AG08396 (cell line): ENCODE results near the gene SBNO2.
A peak's percentile ranks its signal among the peaks of the same experiment; 100 is the strongest.
"Not testable (repeated sequence)": the region's sequence is repeated elsewhere in the genome, so short reads cannot be mapped to it uniquely, and the experiment has no call there.

Experiments used
- DNase-seq: peaks from one replicate; pipeline ENCODE4 v3.0.0; 2012; ENCODE audit warnings: low spot score, mixed read lengths

SBNO2 gene

DNA sequence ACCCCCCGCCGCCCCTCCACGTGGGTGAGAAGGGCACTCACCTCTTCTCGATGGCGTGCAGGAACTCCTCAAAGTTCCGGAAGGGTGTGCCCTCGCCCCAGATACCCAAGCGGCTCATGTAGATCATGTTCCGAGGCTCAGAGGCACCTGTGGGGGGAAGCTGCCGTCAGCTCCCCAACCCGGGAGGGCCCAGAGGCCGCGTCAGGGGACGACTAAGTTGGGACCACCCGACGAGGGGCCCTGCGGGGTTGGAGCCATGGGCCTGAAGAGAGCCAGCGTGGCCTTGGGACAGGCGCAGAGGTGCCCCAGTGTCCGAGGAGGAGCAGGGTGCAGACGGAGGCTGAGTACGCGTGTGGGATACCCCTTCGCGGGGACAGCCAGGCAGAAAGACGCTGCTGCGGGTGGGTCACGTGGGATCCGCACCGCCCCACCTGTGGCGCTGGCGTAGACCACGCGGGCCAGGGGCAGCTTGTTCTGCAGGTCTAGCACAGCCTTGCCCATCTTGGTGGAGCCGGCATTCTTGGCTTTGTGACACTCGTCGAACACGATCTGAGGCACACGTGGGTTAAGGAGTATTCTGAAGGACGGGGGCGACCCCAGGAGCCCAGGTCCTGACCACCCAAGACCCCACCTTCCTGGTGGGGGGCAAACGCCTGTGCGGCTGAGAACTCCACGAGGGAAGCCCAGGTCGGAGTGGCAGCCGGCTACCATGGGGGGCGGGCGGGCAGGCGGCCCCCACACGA, 54.4 kb downstream of the SBNO2 start:
- no peak for DNase-seq

DNA sequence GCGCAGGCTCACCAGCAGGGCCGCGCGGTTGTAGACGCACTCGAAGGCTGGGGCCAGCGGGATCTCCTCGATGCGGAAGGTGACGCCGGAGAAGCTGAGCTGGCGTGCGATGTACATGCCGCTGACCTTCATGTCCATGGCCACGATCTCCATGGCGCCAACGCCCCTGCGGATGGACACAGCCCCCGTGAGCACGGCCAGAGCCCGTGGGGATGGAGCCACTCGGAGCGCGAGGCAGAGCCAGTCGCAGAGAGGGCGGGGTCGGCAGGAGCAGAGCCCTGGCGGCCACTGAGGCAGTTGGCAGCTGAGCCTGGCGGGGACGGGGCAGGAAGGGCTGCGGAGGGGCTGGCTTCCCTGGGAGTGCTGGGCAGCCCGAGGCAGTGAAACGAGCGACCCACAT, 55.1 kb downstream of the SBNO2 start:
- DNase-seq, result no peak

DNA sequence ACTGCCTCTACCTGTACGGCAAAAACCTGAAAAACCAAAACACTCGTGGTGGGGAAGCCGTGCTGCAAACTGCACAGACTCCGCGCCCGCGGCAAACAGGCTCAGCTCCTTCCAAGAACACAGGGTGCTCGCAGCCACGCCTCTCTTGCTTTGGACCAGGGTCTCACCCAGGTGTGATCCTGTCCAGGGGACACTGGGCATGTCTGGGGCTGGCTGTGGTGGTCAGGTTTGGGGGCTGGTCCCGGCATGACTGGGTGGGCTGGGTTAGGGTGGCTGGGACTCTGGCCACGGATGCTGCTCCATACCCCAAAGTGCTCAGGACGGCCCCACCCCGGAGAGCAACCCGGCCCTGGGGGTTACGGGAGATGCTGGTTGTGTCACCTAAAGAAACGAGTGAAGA, 56.4 kb downstream of the SBNO2 start:
- no peak for DNase-seq

DNA sequence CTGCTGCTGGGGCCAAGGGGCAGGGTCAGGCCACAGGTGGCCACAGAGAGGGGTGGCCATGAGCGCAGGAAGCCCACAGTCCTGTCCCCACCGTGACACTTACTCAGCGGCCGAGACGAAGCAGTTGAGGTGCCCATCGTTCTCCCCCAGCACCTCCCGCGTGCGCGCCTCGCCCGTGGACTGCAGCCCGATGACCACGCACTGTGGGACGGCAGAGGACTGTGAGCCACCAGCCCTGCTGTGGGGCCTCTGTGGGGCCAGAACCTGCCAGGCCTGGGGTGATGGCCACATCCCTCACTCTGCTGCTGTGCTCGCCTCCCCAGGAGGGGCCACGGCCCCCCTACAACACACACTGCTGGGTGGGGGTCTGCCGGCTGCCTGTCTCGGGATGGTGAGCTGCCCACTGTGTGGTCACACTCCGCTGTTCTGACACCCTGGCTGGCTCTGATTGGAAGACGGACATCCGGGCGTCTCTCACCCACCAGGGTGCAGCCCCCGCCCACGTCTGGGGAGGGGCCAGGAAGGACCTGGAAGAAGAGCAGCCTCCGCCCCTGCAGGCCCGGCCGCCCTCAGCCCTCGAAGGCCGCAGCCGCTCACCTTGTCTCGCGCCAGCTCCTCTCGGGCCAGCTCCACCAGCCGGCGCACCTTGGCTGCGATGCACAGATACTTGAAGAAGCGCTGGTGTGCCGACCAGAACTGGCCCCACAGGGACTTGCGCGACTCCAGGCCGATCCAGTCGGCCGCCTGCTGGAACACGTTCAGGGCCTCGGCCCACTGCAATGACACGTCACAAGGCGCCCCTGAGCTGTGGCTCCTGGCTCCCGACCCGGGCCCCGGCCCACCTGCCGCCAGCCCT, 57.1 kb downstream of the SBNO2 start:
- DNase-seq, result no peak

DNA sequence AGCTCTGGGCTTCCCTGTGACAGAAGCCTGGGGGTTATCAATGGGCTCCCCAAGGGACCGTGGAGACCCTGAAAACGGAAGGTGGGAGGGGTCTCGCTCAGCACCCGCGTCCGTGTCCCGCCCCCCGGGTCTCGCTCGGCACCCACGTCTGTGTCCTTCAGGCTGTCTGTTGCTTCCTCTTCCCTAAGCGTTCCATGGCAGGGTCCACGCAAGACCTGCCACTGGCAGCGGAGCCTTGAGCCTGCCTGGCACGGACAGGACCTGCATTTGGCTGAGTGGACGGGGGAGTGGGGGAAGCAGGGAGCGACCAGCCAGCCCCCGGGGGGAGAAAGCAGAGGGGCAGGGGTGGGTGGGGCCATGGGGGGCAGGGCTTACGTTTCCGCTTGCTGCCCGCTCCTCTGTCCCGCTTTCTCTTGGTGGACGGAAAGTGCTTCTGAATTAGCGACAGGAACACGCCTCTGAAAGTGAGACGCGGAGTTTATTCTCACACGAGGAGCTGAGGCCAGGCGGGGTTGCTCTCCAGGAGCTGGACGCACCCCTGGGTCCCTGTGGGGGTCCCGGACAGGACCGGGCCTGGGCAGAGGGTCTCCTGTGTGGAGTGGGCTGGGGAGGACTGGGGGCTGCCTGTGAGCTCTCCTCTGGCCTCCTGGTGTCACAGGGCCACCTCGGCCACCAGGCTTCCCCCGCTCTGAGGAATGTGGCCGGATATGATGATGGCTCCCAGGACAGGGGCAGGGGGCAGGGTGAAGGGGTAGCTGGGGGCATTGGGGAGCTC, 58.2 kb downstream of the SBNO2 start:
- DNase-seq, result no peak

DNA sequence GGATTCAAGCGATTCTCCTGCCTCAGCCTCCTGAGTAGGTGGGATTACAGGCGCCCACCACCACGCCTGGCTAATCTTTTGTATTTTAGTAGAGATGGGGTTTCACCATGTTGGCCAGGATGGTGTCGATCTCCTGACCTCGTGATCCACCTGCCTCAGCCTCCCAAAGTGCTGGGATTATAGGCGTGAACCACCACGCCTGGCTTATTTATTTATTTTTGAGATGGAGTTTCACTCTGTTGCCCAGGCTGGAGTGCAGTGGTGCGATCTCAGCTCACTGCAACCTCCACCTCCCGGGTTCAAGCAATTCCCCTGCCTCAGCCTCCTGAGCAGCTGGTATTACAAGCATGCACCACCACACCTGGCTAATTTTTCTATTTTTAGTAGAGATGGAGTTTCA, 59.3 kb downstream of the SBNO2 start:
- DNase-seq, result not testable (repeated sequence)

DNA sequence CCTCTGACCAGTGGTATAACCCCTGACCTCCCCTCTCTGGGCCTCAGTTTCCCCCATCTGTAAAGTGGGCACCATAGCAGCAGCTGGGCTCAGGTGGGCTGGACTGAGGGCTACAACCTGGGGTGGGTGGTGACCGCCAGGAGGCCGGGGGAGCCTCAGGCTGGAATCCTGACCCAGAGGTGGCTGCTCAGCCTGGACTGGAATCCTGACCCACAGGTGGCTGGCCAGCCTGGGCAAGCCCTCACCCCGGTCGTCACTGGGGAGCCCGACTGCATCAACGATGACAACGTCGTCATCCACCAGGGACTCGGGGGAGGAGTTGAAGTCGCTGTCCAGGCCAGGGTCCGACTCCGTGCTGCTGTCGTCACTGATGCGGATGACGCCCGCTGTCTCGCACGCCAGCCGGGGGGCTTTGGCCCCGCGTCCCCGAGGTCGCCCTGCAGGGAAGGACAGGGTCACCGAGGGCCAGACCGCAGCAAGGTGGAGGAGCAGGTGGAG, 60.0 kb downstream of the SBNO2 start:
- DNase-seq, result no peak

DNA sequence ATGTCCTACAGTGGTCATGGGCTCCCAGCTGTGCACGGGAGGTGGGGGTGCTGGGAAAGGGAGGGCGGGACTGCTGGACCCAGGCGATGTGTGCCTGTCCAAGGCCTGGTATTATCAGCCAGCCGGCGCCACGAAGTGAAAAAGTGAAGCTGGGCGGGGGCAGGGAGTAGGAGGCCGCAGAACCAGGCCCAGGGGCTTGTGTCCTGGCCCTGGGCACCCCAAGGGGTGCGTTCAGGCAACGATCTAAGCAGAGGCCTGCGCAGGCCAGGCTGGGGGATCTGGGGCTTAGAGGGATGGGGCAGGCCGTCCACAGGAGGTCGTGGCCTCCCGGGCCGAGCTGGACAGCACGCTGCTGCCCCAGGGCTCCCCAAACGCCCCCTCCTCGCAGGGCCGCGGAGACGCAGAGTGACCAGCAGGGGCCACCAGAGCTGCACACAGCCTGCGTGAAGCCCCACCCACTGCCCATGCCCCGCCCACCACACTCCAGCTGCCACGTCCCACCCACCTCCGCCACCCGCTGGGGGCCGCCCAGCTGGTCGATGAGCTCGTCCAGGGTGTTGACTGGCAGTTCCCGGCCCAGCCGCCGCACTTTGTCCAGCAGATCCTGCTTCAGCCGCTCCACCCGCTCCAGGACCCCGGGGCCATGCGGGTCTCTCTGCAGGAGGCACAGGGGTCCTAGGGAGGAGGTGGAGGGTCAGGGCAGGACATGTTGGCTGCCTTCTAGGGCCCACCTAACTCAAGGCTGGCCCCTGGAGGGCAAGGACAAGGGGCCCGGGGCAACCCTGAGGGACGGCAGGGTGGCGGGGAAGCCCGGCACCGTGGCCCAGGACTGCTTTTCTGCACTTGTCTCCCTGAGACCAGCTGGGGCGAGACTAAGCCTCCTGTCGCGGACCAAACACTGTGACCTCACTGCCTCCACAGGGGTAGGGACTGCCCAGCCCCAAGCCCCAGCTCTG, 60.8 kb downstream of the SBNO2 start:
- peak; percentile 99 for DNase-seq

DNA sequence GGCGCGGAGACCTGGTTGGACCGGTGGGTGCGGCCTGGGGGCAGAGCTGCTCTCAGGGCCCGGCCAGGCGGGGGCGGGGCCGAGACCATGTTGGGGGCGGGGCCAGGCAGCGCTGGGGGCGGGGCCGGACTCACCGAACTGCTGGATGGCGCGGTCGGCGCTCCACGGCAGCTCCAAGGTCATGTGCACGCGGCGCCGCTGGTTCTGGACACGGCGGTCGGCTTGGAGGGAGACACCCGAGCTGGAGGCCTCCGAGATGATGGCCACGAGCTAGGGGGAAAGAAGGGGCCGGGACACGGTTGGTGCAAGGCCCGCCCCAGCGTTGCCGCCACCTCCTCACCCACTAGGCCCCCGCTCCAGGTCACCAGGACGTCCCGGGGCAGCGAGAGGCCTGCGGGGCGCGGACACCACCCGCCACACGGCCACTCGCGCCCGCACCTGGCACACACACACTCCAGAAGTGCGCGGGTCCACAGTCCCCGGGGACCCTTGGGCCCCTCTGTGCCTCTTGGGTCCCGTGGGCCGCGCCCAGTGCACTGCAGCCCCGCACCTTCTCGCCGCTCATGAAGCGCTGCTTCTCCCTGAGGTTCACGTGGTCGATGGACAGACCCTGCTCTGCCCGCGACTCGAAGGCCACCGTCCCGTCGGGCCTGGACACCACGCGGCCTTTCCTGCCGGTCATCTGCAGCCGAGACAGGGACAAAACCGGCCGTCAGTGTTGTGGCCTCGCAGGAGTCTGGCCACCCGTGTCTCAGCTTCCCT, 61.6 kb downstream of the SBNO2 start:
- DNase-seq, result no peak

DNA sequence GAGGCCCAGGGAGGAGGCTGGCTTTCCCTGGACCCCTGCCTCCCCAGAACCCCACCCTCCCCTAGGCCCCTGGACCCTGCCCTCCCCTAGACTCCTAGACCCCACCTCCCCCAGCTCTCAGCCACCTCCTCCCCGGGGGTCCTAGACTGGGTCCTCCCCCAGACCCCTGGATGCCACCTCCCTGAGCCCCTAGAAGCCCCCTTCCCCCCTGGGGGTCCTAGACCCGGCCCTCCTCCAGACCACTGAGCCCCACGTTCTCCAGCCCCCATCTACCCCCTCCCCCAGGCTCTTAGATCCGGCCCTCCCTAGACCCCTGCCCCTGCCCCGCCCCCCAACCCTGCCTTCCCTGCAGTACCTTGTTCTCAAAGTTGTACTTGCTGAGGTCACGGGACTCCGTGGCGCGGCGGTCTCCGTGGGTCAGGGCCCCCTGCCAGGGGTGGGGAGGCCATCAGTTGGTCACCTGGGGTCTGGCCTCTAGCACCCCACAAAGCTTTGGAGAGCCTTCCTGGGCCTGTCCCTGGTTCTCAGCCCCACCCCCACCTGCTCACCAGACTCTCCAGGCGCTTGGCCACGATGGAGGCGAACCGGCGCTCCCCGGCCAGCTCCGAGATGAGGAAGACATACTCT, 62.3 kb downstream of the SBNO2 start:
- no peak for DNase-seq

DNA sequence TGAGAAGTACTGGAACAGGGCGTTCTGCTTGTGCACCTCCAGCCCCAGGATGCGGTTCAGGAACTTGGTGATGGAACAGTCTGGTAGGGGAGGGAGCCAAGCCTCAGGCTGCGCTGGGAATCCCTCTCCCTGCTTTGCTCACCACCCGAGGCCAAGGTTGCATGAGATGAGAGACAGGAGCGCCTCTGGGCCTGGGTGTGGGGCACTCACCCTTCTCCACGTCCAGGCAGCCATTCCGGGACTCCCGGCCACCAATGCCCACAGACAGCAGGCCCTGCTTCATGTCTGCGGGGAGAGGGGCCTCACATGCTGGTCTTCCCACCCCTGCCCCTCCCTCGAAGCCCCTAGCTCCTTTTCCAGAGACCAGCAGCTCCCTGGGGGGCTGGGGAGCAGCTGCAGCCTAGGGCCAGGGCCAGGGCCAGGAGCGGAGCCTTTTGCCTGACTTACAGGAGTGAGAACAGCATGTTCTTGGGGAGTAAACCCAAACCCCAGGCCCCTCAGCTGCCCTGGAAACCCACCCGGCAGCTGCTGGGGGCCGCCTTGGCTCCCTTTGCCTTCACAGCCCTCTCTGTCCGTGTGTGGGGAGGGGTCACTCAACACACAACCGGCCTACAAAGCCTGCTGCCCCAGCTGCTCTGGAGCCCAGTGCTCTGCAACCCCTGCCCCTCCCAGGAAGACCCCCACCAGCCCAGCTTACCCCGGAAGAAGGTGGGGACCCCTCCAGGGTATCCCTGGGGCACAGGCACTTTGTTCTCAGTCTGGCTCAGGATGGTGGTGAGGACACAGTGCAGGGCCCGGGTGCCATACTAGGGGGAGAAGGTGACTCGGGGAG, 63.0 kb downstream of the SBNO2 start:
- no peak for DNase-seq

DNA sequence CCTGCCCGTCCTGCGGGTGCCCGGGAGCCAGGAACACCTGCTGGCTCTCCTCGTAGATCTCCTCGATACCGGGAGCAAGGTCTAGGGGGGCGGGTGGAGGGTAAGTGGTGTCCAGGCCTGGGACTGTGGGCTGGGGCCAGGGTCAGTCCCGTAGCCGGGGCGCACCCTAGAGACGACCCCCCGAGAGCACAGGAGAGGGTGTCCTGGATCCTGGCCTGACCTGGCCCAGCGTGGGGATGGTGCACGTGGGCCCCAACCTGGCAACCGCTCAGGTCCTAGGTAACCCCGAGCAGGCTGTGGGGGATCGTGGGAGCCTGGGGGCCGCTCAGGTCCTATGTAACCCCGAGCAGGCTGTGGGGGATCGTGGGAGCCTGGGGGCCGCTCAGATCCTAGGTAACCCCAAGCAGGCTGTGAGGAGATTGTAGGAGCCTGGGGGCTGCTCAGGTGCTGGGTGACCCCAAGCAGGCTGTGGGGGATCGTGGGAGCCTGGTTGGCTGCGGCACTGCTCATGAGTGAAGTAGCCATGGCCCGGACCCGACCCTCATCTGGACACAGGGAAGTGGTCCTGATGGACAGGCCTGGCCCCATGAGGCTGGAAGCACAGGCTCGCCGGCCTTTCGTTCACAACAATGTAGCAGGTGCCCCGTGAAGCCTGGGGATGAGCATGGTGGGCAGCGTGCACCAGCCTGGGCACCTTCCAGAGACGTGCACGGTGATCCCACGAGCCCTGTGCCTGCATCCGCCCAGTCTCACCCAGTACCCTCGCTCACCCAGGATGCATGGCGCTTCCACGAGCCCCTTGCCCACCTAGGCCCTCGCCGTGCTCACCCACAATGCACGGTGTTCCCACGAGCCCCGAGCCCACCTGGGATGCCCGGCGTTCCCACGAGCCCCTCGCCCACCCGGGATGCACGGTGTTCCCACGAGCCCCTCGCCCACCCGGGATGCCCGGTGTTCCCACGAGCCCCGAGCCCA, 64.1 kb downstream of the SBNO2 start:
- no peak for DNase-seq

DNA sequence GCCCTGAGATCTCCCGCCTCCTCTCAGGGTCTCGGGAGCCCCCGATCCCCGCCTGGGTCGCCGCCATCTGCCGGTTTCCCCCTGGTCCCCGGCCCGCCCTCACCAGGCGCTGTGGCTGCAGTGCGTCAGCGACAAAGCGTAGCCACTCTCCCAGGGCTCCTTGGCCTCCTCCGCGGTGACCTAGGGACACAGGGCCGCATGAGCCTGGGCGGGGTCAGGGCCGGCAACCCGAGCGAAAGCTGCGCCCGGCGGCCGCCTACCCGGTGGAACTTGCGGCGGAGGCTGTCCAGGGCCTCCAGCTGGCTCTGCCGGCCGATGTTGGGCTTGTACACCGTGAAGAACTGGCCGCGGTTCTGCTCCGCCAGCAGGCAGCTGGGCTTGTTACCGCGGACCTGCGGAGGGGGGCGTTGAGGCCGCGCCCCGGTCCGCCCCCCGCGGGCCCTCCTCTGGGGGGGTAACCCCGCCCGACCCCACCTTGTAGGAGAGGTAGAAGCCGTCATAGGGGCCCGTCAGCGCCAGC, 65.0 kb downstream of the SBNO2 start:
- no peak for DNase-seq

DNA sequence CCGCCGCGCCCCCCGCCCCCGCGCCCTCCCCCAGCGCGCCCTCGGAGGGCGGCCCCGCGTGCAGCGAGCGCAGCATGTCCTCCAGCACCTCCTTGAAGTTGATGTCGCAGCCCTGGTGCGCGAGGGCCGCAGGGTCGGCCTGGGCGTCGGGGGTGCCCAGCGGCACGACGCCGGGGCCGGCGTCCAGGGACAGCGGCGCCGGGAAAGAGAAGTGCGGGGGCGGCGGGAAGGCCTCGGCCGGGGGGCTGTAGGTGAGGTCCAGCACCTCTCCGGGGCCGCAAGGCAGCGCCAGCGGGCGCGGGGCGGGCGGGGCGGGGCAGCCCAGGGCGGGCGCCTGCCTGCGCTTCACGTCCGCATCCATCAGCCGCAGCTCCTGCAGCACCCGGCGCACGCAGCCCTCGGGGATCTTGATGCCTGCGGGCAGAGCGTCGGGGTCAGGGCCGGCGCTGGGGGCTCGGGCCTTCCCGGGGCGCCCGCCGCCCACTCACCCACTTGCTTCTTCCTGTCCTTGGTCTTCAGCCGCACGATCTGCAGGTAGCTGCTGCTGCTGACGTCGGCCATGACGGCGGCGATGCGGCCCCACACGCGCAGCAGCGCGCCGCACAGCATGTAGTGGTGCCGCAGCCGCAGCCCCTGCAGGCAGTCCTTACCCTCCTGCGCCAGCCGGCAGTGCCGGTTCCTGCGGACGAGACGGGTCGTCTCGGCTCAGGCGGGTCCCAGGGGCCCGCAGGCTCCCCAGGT, 65.6 kb downstream of the SBNO2 start:
- DNase-seq, result no peak

DNA sequence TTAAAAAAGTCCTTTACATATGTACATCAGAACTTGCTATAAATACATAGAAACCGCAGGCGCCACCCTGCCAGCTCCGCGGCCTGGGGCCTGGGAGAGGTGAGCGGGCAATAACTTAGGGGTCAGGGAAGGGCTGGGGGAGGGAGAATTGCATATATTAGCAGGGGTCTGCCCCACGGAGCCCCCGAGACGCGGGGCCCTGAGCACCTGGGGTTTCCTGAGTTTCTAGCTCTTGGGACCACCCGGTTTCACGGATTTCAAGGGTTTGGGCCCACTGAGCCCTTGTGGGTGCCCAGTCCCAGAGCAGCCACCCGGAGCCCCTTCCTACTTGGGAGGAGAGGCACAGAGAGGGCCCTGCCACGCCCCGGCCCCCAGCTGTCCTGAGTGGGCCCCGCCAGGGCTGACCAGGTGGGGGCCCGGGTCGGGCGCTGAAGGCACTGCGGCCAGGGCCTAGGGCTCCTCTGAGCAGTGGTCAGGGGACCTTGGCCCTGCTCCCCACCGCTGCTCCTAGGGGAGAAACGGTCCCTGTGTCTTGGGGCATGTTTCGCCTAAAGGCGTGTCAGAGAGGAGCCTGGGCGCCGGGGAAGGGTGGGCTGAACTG, 66.3 kb downstream of the SBNO2 start:
- DNase-seq, result no peak

DNA sequence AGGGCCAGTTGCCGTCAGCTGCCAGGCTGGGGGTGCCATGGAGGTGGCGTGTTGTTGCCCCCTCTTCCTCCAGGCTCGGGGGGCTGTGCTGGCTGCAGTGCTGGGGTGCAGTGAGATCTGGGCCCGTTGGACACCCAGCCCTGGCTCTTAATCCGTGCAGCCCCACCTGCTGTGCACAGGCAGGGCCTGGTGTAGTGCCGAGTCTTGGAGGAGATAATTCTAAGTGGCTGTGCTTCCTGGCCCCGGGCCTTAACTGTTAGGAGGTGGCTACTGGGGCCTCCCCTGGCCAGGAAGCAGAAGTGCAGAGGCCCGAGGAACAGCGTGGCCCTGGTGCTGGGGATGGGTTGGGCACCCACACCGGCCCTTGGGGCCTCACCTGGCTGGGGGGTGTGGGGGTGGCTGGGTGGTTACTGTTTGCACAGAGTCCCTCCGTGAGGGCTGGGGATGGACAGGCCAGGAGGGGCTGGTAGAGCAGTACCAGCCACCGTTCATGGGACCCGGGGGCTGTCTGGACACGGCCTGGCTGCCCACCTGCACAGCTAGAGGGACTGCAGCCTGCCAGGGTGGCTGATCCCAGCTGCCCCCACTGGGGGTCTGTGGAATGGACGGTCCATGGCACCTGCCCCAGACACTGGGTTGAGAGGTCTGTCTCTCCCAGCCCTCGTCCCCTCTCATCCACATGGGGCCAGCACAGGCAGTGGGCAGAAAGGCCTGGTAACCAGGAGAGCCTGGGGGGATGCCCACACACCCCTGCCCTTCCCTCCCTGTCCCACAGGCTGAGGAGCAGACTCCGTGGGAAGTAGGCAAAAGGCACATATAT, 67.0 kb downstream of the SBNO2 start:
- DNase-seq, result no peak
